A172 (cell line): ENCODE results near the gene CEACAM19. TPM values are rescaled to one million over a fixed set of nuclear protein-coding genes. Genes with fewer than 3 reads are reported as not detected.
"Not testable (repeated sequence)": the region's sequence is repeated elsewhere in the genome, so short reads cannot be mapped to it uniquely, and the experiment has no call there.

Source experiments
- DNase-seq: peaks from one replicate; pipeline ENCODE4 v3.0.0-alpha.2; 2015; ENCODE audit warnings: low spot score
- total RNA-seq: library from RNA; depleted of rRNA; stranded (reverse); fragments of >200 nt; shearing (Covaris generic); gene quantifications from 2 replicates; pipeline ENCODE4 v1.2.3, GENCODE V29; 2014; rRNA removed

The CEACAM19 gene
- not detected in 2 replicates for total RNA-seq

GRCh38 chr19:44671400-44671799 lies at the start of gene CEACAM19:
TSS of gene CEACAM19 (plus strand) at chr19:44671482. CDS start at chr19:44671932, 450 bp downstream.
- no peak for DNase-seq

GRCh38 chr19:44623080-44623479 lies 48.2 kb upstream of the CEACAM19 start:
- DNase-seq, result no peak

GRCh38 chr19:44623626-44624025 lies 47.7 kb upstream of the CEACAM19 start:
- no peak for DNase-seq

- no peak for DNase-seq
These were observed 46.4 kb upstream of the CEACAM19 start for GRCh38 chr19:44624840-44625354.

GRCh38 chr19:44625637-44626036 lies 45.6 kb upstream of the CEACAM19 start:
- DNase-seq, result peak; percentile 67

- peak; percentile 97 for DNase-seq
These were observed 45.1 kb upstream of the CEACAM19 start for GRCh38 chr19:44626048-44626624.

GRCh38 chr19:44627631-44628030 lies 43.7 kb upstream of the CEACAM19 start:
- no peak for DNase-seq

DNA sequence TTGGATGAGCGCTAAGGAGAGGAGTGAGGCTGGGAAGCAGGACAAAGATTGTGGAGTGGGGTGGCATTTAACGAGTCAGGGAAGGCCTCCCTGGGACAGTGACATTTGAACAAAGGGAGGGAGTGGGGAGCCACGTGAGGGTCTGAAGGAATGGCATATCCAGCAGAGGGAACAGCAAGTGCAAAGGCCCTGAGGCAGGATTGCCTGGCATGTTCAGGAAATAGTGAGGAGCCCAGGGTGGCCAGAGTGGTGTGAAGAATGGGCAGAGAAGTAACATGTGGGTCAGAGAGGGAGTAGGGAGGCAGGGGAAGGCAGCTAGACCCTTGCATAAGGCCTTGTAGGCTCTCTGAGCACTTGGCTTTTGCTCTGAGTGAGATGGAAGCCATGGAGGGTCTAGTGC lies 42.5 kb upstream of the CEACAM19 start:
- DNase-seq, result no peak

- not testable (repeated sequence) for DNase-seq
These were observed 39.7 kb upstream of the CEACAM19 start for GRCh38 chr19:44631611-44632010.

DNA sequence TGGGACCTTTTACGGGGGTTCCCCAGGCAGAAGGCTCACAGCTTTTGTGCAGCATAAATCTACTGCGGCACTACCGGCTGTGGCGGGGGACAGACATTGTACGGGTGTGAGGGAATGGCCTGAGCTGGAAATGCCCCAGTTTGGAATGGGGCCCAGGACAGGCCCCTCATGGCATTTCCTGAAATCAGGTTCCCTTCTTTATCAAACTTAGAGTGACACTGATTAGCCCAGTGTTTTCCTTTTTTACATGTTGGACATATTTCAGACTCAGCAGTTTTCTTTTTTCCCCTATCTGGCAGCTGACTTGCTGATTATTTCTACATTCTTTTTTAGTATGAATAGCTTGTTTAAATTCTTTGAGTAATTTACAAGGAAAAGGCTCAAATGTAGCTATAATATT lies 37.2 kb upstream of the CEACAM19 start:
- DNase-seq, result not testable (repeated sequence)

DNA sequence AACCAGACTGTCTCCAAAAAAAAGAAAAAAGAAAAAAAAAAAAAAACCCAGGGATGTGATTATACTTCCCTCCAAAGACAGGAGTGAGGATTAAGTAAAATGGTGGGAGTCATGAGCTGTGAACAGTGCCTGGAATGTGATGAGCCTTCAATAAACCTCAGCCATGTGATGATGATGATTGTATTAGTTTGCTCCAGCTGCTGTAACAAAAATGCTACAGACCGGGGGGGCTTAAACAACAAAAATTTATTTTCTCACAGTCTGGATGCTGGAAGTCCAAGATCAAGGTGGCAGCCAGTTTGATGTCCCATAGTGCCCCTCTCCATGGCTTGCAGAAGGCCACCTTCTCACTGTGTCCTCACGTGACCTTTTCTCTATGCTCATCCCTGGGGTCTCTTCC lies 36.5 kb upstream of the CEACAM19 start:
- DNase-seq, result no peak

DNA sequence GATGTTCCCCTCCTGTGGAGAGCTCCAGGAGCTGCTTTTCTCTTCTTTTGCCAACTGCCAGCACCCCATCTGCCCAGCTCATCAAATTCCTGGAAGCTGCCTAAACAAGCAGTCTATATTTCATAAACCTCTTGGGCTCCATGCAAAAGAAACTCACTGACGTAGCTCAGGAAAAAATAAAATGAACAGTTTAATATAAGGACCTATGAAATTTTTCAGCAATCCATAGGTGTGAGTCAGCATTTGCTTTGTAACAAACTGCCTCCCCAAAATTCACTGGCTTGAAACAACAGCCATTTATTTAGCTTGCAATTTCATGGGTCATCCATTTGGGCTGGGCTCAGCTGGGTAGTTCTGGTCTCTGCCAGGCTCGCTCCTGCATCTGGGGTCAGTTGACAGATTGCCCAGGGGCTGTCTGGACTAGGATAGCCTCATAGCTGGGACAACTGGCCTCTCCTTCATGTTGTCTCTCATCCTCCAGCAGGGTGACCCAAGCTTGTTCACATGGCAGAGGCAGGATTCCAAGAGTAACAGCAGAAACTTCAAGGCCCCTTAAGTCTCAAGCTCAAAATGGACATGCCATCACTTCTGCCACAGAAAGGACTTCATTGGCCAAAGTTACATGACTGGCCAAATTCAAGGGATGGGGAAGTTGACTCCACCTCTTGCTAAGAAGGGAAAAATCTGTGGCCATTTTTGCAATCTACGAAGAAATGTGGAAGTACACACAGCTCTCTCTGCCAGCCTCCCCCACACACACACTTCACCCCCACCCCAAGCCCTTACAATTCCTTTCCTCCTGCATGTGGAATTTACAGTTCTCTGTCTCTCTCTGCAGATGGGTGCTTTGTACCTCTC lies 35.5 kb upstream of the CEACAM19 start:
- peak; percentile 25 for DNase-seq

DNA sequence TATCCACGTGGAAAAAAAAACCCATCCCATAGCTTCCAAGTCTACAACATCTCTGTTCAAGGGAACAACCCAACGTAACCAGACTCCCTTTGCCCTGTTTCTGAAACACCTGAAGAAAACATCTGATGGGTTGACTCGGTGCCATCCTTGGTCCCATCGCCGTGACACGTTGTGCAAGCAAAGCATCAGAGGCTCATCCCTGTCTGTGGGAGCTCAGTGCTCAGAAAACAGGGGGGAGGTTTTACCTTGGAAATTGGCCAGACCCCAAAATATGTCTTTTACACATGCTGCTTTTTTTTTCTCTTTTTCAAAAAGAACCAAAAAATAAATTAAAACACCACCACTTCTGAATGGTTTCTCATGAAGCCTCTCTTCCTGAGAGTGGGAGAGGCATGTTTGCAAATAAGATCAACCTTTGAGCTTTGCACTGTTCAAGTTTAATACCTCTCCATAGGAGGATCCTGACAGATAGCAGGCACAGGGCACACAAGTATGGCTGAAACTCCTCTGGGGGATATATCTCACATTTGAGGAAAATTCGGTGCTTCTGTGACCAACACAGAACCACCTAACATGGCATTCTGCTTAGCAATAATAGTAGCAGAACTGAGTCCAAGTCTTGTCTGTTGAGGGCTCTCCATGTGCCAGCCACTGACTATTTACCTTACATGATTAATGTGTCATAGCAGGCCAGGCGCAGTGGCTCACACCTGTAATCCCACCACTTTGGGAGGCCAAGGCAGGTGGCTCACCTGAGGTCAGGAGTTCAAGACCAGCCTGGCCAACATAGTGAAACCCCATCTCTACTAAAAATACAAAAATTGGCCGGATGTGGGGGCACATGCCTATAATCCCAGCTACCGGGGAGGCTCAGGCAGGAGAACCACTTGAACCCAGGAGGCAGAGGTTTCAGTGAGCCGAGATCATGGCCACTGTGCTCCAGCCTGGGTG lies 34.6 kb upstream of the CEACAM19 start:
- DNase-seq, result no peak

GRCh38 chr19:44637390-44637764 lies 33.9 kb upstream of the CEACAM19 start:
- DNase-seq, result no peak

DNA sequence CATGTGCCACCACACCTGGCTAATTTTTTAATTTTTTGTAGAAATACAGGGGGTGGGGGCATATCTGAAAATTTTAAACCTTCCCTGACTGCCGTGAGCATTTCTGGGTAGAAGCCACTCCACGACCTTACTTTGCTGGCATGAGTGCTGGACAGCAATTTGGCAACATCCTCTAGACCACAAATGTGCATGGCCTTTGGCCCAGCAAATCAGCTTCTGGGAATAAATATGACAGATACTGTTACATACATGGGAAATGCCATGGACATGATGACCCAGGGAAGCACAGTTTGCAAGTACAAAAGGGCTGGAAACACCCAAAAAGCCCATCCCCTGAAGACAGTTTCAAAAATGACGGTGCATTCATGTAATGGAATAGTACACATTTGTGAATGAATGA lies 30.8 kb upstream of the CEACAM19 start:
- DNase-seq, result peak; percentile 33

- DNase-seq, result no peak
These were observed 29.6 kb upstream of the CEACAM19 start for GRCh38 chr19:44641501-44642265.

- DNase-seq, result no peak
These were observed 28.9 kb upstream of the CEACAM19 start for GRCh38 chr19:44642377-44642776.

DNA sequence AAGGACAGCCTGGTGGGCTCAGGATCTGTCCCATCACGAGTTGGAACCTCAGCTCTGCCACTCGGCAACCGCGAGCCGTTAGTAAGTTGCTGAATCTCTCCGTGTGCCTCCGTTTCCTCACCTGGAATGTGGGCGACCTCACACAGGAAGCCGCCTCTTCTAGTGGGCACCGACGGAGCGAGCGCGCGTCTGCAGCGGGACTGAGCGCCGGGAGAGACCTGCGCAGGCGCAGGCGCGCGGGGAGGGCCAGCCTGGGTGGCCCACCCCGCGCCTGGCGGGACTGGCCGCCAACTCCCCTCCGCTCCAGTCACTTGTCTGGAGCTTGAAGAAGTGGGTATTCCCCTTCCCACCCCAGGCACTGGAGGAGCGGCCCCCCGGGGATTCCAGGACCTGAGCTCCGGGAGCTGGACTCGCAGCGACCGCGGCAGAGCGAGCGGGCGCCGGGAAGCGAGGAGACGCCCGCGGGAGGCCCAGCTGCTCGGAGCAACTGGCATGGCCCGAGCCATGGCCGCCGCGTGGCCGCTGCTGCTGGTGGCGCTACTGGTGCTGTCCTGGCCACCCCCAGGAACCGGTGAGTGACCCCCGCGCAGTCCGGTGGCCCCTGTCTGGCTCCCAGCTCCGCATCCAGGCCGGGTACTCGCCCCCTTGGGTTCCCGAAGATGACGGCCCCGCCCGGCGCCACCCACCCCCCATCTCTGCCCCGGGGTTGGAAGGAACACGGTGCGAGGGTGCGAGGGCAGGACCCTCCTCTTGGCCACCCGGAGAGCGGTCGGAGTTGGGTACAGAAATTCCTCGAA lies 27.5 kb upstream of the CEACAM19 start, which contains the start of gene PVR:
Gene PVR, plus strand, starts transcription at position 306 of the 797 bp plus-strand sequence. Its CDS starts 187 bp downstream, at position 493.
- peak; percentile 77 for DNase-seq

- peak; percentile 56 for DNase-seq
These were observed 26.8 kb upstream of the CEACAM19 start for GRCh38 chr19:44644402-44645016.
